NCI-H526 (cell line): ENCODE data around the gene STAP2.

Source experiments
- DNase-seq, 2 experiments: peaks; one replicate each; lab custom pipeline; 2025; lab: John Stamatoyannopoulos, UW

The STAP2 gene

GRCh38 chr19:4370418-4371041 lies 31.9 kb upstream of the STAP2 start:
- DNase-seq: no peak

- peak in 1 of 2 experiments; percentile 38 for DNase-seq
These were observed 31.2 kb upstream of the STAP2 start for GRCh38 chr19:4369888-4370260.

- peak in 1 of 2 experiments; percentile 53 for DNase-seq
These were observed 30.7 kb upstream of the STAP2 start for GRCh38 chr19:4369109-4369887.

GRCh38 chr19:4368128-4368820 lies 29.6 kb upstream of the STAP2 start:
- no peak for DNase-seq

GRCh38 chr19:4367781-4368127 lies 29.1 kb upstream of the STAP2 start:
- no peak for DNase-seq

GRCh38 chr19:4367336-4367723 lies 28.7 kb upstream of the STAP2 start:
- no peak for DNase-seq

GRCh38 chr19:4366666-4367335 lies 28.2 kb upstream of the STAP2 start:
- no peak for DNase-seq

GRCh38 chr19:4365791-4366665 lies 27.4 kb upstream of the STAP2 start:
- no peak for DNase-seq

GRCh38 chr19:4365341-4365740 lies 26.7 kb upstream of the STAP2 start:
- no peak for DNase-seq

- DNase-seq: no peak
These were observed 25.1 kb upstream of the STAP2 start for GRCh38 chr19:4363571-4364304.

- peak in 1 of 2 experiments; percentile 48 for DNase-seq
These were observed 24.4 kb upstream of the STAP2 start for GRCh38 chr19:4362831-4363545.

- DNase-seq: no peak
These were observed 23.6 kb upstream of the STAP2 start for GRCh38 chr19:4362101-4362828.

GRCh38 chr19:4361152-4362046 lies 22.8 kb upstream of the STAP2 start:
- DNase-seq: no peak

- DNase-seq: no peak
These were observed 22.1 kb upstream of the STAP2 start for GRCh38 chr19:4360641-4361151.

GRCh38 chr19:4360081-4360569 lies 21.5 kb upstream of the STAP2 start:
- no peak for DNase-seq

GRCh38 chr19:4359627-4360000 lies 21.0 kb upstream of the STAP2 start:
- DNase-seq: no peak

GRCh38 chr19:4358709-4359626 lies 20.3 kb upstream of the STAP2 start:
- no peak for DNase-seq
